Activated CD8-positive, alpha-beta memory T cell treated with anti-CD3 and anti-CD28 coated beads for 48 hours (primary cell): ENCODE measurements around the gene CFAP157.

ENCODE experiments used
- DNase-seq, 3 experiments: peaks; one replicate each; pipeline ENCODE4 v3.0.0-alpha.2; 2020; ENCODE audit warnings: low read depth in 2 of 3, low spot score in 2 of 3

The CFAP157 gene

GRCh38 chr9:127714951-127715469, 8.2 kb downstream of the CFAP157 start:
- DNase-seq, result no peak

- peak; percentile 92 to 99 (median 98) for DNase-seq
Measured at GRCh38 chr9:127715470-127716337, 8.9 kb downstream of the CFAP157 start, which contains the start of the genes PTRH1 and TTC16. Gene PTRH1, minus strand, starts transcription at chr9:127715663. Its CDS starts 24 bp downstream, at chr9:127715639. Gene TTC16, plus strand, starts transcription at chr9:127716079. Its CDS starts 67 bp downstream, at chr9:127716146.

DNA sequence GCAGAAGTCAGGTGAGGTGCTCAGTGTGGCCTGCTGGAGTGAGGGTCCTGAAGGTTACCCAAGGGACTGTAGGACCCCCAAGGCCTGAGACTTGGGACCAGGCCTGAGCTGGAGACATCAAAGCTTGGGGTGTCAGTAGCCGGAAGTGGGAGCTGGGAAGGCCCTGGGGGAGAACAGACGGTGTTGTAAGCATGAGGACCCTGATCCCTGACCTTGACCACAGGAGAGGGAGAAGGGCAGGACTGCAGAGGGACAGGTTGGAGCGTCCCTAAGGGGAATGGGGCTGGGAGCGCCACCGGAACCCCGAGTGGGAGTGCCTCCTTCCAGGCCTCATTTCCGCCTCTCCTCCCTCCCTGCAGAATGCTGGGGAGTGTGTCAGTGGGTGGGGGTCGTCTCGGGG, 9.6 kb downstream of the CFAP157 start:
- no peak for DNase-seq

GRCh38 chr9:127717766-127718165, 11.0 kb downstream of the CFAP157 start:
- DNase-seq, result no peak

GRCh38 chr9:127720031-127720864, 13.5 kb downstream of the CFAP157 start:
- DNase-seq, result no peak

DNA sequence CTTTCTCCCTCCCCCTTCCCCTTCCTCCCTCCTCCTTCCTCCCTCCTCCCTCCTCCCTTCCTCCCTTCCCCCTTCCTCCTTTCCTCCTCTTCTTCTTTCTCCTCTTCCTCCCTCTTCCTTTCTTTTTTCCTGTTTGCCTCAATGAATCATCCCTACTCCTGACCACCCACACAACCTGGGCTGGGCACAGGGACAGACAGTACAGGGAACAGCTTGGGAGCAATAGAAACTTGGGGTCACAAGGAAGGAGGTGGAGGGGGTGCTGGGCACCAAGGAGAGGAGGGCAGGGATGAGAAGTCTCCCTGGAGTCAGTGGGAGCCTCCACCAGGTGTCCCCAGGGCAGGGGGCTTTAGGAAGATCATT, 14.1 kb downstream of the CFAP157 start:
- DNase-seq, result no peak

DNA sequence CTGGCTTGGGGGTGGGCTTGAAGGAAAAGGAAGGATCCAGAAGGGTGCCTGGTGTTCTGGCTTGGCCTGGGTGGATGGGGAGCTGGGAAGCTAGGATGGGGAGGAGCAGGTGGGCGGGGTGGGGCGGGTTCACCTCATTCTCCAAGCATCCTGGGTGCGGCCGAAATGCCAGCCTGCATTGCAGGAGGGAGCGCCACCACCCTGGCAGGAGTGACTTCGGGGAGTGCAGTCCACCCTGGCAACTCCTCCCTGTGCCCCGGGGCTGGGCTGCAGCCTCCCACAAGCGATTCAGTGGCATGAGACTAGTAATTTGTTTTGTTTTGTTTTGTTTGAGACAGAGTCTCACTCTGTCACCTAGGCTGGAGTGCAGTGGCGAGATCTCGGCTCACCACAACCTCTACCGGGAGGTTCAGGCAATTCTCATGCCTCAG, 14.6 kb downstream of the CFAP157 start:
- no peak for DNase-seq

- no peak for DNase-seq
Measured at GRCh38 chr9:127722055-127722745, 15.4 kb downstream of the CFAP157 start.

DNA sequence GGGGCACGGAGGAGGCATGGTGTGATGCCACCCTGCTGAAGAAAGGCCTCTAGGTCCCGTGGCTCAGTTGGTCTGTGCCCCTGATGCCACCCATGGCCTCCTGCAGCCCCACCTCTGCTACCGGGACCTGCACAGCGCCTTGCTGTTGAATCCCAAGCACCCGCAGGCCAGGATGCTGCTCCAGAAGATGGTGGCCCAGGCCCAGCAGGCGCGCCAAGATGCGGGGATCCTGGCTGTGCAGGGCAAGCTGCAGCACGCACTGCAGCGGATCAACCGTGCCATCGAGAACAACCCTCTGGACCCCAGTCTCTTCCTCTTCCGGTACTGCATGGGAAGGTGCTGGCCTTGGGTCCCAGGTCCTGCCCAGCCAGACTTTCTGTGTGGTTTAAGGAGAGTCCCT, 16.2 kb downstream of the CFAP157 start:
- no peak for DNase-seq

- no peak for DNase-seq
Measured at GRCh38 chr9:127723444-127723843, 16.7 kb downstream of the CFAP157 start.

DNA sequence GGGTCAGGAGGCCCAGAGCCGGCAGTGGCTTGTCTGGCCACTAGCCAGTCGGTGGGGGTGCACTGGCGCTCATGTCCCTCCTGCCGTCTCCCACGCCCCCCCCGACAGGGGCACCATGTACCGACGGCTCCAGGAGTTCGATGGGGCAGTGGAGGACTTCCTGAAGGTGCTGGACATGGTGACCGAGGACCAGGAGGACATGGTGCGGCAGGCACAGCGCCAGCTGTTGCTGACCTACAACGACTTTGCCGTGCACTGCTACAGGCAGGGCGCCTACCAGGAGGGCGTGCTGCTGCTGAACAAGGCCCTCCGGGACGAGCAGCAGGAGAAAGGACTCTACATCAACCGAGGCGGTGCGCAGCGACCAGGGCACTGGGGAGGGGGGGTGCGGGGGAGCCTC, 17.2 kb downstream of the CFAP157 start:
- no peak for DNase-seq

DNA sequence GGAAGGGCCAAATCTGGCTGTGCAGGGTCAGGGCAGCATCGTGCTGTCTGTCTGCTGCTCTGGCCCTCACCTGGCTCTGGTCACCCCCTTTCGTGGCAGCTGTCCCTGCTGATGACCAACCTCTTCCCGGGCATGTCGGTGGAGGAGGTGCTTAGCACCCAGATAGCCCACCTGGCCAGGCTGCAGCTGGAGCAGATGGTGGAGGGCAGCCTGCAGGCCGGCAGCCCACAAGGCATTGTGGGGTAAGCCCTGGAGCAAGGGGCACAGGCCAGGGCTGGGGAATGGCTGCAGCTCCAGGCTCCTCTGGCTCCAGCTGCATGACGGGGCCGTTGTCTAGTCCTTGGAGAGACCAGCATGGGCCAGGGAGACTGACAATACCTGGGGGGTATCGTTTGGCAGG, 20.1 kb downstream of the CFAP157 start:
- DNase-seq, result no peak

DNA sequence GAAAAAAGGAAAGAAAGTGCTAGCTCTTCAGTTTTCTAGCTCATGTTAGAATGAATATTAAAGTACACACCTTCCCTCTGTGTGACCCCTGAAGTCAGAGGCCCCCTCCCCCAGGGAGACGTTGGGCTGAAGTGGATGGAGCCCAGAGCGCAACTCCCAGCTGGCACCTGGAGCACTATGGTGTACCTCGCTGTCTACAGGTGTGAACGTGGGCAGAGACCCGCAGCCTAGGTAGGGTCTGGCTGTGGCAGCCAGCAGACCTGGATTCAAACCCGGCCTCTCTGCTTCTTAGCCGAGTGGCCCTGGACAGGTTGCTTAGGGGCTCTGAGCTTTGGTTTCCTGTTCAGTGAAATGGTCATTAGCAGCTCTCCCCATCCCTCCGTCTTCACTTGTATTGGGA, 22.0 kb downstream of the CFAP157 start:
- no peak for DNase-seq

- no peak for DNase-seq
Measured at GRCh38 chr9:127729522-127730256, 22.9 kb downstream of the CFAP157 start.

- DNase-seq, result no peak
Measured at GRCh38 chr9:127730262-127730661, 23.5 kb downstream of the CFAP157 start.

- no peak for DNase-seq
Measured at GRCh38 chr9:127730799-127731410, 24.1 kb downstream of the CFAP157 start.

- DNase-seq, result no peak
Measured at GRCh38 chr9:127731938-127732337, 25.1 kb downstream of the CFAP157 start.

- DNase-seq, result no peak
Measured at GRCh38 chr9:127732444-127732843, 25.7 kb downstream of the CFAP157 start.

DNA sequence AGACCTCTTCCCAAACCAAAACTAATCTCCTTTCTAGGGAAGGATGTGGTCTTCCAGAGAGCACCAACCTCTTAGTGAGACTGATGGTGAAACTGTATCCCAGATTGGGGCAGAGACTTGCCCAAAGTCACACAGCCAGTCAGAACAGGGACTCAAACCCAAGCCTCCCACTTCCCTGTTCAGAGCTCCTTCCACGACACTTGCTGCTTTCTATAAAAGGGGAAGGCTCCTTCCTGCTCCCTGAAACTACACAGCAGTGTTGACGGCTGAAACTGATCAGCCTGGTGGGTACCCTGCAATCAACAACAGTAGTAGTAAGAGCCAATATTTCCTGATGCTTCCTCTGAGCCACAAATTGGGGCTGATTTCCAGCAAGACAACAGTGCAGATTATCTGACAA, 26.8 kb downstream of the CFAP157 start:
- DNase-seq, result no peak

DNA sequence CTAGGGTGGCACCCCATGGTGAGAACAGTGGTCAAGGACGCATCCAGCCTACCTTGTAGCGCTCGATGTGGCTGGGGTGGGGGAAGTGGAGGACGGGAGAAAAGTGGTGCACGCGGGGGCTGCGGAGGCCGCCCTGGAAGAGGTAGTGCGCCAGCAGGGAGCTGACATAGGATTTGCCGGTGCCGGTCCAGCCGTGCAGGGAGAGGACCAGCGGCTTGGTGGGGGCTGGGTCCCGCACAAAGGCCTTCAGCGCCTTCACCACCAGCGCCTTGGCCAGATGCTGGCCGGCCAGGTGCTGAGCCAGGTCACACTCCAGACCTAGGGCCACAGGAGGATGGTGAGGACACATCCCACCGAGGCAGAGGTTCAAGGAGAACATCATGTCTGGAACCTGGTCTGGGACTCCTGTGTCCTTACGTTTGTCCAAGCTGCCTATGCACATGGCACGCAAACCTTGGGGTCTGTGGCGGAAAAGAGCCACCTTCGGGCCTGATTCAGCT, 27.5 kb downstream of the CFAP157 start:
- no peak for DNase-seq
